ENCODE measurements around the gene BCL11B. TPM values are rescaled to one million over a fixed set of nuclear protein-coding genes. Genes with fewer than 3 reads are reported as not detected.

Gene BCL11B
- total and polyA plus RNA-seq, 10 of the 15 experiments (the other 5 are each of a cell fraction or from before 2014, with no cell fraction given) = 0.38 to 5.5 (median 1.3) TPM

DNA sequence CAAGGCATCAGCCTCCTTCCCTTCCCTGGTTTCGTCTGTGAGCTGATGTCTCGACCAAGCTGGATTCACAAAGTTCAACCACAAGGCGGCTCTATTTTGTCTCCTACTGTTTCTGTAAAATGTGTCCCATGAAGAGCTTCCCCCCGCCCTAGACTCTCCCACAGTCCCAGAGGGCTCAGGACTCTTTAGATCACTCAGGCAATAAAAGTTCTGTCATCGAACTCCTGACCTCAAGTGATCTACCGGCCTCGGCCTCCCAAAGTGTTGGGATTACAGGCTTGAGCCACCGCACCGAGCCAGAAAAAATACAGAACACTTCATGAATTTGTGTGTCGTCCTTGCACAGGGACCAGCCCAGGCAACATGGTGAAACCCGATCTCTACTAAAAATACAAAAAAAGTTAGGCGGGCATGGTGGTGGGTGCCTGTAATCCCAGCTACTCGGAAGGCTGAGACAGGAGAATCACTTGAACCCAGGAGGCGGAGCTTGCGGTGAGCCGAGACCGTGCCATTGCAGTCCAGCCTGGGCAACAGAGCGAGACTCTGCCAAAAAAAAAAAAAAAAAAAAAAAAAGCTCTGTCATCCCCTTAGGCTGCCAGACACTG lies 149.4 kb downstream of the BCL11B start:
- SMC1A ChIA-PET (ENCODE audit: uncharacterized antibody, unreplicated experiment) = no interaction called here
- Histone ChIP-seq H3K27me3 (replicated peaks in 1 of 2; ENCODE audit: control insufficient read depth in 2 of 2, insufficient read depth in 2 of 2, low read length in 1 of 2) (no peaks in the 10 kb centered on the region), H3K79me2 (ENCODE audit: control insufficient read depth, insufficient read depth, low read length) (no peaks in the 10 kb centered on the region), H3K9ac (ENCODE audit: control insufficient read depth, insufficient read depth, low read length) (no peak overlapping the region), H3K36me3 (ENCODE audit: control insufficient read depth in 2 of 2, insufficient read depth in 2 of 2, low read length in 1 of 2) (no peaks in the 10 kb centered on the region), H3K4me3 (no peak overlapping the region), H2AFZ (ENCODE audit: control insufficient read depth, low read depth, low read length) (no peak overlapping the region), H3K4me2 (ENCODE audit: control insufficient read depth, insufficient read depth) (no peak overlapping the region), H3K9me3 (replicated peaks; ENCODE audit: control insufficient read depth, insufficient read depth, low read length) (no peaks in the 10 kb centered on the region; the same call in 2 of the 3 replicates), H3K27ac (ENCODE audit: control insufficient read depth, insufficient read depth) (no peak overlapping the region), H3K4me1 (ENCODE audit: control insufficient read depth, insufficient read depth, low read length) (no peaks in the 10 kb centered on the region), H4K20me1 (ENCODE audit: control insufficient read depth, insufficient read depth) (no peaks in the 10 kb centered on the region)
- in situ Hi-C loops (cut with MboI) (no loop called here), intact Hi-C loops (cut with micrococcal nuclease; ENCODE audit: unreplicated experiment) (no loop called here)
- DNase-seq (ENCODE audit: low read depth, low spot score) (no peak), FAIRE-seq (no peak), ATAC-seq (no peak)
- POLR2A ChIA-PET = interaction anchor here (0.6 kb wide), 1 partner anchor 1029 kb away, joined by 8 read pairs; no protein-coding TSS in a partner anchor
- CTCF ChIA-PET = no interaction called here
- RAD21 ChIA-PET (ENCODE audit: unreplicated experiment) = no interaction called here
- no peak for TF ChIP-seq NR2F1 (conservative IDR thresholded peaks at IDR 0.05)
- TF ChIP-seq, protein P1, sequence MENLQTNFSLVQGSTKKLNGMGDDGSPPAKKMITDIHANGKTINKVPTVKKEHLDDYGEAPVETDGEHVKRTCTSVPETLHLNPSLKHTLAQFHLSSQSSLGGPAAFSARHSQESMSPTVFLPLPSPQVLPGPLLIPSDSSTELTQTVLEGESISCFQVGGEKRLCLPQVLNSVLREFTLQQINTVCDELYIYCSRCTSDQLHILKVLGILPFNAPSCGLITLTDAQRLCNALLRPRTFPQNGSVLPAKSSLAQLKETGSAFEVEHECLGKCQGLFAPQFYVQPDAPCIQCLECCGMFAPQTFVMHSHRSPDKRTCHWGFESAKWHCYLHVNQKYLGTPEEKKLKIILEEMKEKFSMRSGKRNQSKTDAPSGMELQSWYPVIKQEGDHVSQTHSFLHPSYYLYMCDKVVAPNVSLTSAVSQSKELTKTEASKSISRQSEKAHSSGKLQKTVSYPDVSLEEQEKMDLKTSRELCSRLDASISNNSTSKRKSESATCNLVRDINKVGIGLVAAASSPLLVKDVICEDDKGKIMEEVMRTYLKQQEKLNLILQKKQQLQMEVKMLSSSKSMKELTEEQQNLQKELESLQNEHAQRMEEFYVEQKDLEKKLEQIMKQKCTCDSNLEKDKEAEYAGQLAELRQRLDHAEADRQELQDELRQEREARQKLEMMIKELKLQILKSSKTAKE (IDR thresholded peaks at IDR 0.05; ENCODE audit: low read depth, poor library complexity, severe bottlenecking) = no peak
- TF ChIP-seq, protein P2, sequence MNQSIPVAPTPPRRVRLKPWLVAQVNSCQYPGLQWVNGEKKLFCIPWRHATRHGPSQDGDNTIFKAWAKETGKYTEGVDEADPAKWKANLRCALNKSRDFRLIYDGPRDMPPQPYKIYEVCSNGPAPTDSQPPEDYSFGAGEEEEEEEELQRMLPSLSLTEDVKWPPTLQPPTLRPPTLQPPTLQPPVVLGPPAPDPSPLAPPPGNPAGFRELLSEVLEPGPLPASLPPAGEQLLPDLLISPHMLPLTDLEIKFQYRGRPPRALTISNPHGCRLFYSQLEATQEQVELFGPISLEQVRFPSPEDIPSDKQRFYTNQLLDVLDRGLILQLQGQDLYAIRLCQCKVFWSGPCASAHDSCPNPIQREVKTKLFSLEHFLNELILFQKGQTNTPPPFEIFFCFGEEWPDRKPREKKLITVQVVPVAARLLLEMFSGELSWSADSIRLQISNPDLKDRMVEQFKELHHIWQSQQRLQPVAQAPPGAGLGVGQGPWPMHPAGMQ (IDR thresholded peaks at IDR 0.05; ENCODE audit: borderline replicate concordance) = no peak
- TF ChIP-seq RFX5 (IDR thresholded peaks at IDR 0.05; ENCODE audit: low read depth, low read length) = no peak
- 68% methylated on average over 16 of the region's 18 CpGs for WGBS (ENCODE audit: insufficient coverage, insufficient replicate concordance, low lambda C conversion rate, missing lambda C conversion rate)
- no TSS peak for BruUV-seq (replicated peaks)
